Measurements from ENCODE around the gene UBAC2. TPM values are rescaled to one million over a fixed set of nuclear protein-coding genes. Genes with fewer than 3 reads are reported as not detected.

UBAC2 gene
- total and polyA plus RNA-seq, 2 of the 8 experiments (the other 6 are each of a cell fraction or from before 2014, with no cell fraction given), result 75.9 to 76.9 TPM

DNA sequence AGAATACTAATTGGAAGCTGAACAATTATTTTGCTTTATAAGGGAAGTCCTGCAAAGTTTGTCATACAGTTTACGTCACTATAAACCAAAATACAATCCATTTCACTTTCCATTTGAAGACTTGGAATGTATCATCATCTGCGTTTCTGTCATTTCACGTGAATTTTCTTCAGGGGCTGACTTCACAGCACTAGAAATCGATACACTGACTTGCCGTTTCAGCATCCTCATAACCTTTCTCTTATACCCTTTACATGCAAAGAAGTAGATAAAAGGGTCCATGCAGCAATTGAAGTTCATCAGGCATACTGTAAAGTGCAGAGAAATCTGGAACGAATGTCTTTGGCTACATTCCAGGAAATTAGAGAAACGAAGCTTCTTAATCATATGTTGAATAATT lies 94.3 kb downstream of the UBAC2 start:
- DNase-seq (ENCODE audit: low read depth in 1 of 2, low spot score in 2 of 2), result no peak
- CTCF ChIA-PET (ENCODE audit: partially characterized antibody), result interaction anchor here (0.9 kb wide), 1 partner anchor 9 kb away, joined by 3 read pairs; no protein-coding TSS in a partner anchor
- H2AK5ac ChIP-seq (ENCODE audit: low read depth, low read length), result no peak overlapping the region
- TF ChIP-seq, protein P1, sequence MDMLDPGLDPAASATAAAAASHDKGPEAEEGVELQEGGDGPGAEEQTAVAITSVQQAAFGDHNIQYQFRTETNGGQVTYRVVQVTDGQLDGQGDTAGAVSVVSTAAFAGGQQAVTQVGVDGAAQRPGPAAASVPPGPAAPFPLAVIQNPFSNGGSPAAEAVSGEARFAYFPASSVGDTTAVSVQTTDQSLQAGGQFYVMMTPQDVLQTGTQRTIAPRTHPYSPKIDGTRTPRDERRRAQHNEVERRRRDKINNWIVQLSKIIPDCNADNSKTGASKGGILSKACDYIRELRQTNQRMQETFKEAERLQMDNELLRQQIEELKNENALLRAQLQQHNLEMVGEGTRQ (IDR thresholded peaks at IDR 0.05; ENCODE audit: low read length), result no peak
- TF ChIP-seq KDM5A (IDR thresholded peaks at IDR 0.05; ENCODE audit: low read length) (no peak), GABPA (IDR thresholded peaks at IDR 0.05; ENCODE audit: borderline replicate concordance, insufficient read depth, low read length) (no peak), POLR2AphosphoS5 (IDR thresholded peaks at IDR 0.05; ENCODE audit: low read depth, low read length) (no peak), YY1 (IDR thresholded peaks at IDR 0.05; ENCODE audit: low read depth, low read length) (no peak), ZNF274 (IDR thresholded peaks at IDR 0.05; ENCODE audit: borderline replicate concordance, extremely low read depth, low read length) (no peak), SRF (IDR thresholded peaks at IDR 0.05; ENCODE audit: low read depth, low read length) (no peak), FOSL1 (IDR thresholded peaks at IDR 0.05; ENCODE audit: insufficient read depth, low read depth, low read length) (no peak), POU5F1 (IDR thresholded peaks at IDR 0.05; ENCODE audit: low read depth, low read length) (no peak), EGR1 (IDR thresholded peaks at IDR 0.05; ENCODE audit: borderline replicate concordance, low read depth, low read length) (no peak), POLR2A (IDR thresholded peaks at IDR 0.05; ENCODE audit: control extremely low read depth in 1 of 2, low read depth in 2 of 2, low read length in 2 of 2) (no peak)
- TF ChIP-seq, protein P2, sequence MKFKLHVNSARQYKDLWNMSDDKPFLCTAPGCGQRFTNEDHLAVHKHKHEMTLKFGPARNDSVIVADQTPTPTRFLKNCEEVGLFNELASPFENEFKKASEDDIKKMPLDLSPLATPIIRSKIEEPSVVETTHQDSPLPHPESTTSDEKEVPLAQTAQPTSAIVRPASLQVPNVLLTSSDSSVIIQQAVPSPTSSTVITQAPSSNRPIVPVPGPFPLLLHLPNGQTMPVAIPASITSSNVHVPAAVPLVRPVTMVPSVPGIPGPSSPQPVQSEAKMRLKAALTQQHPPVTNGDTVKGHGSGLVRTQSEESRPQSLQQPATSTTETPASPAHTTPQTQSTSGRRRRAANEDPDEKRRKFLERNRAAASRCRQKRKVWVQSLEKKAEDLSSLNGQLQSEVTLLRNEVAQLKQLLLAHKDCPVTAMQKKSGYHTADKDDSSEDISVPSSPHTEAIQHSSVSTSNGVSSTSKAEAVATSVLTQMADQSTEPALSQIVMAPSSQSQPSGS (IDR thresholded peaks at IDR 0.05; ENCODE audit: low read length), result no peak

More for the DNA sequence above, 94.3 kb downstream of the UBAC2 start:
- Histone ChIP-seq H2AFZ (ENCODE audit: low read length) (no peak overlapping the region), H3K4me3 (ENCODE audit: extremely low read depth in 1 of 4, insufficient read depth in 2 of 4, low read depth in 3 of 4, low read length in 4 of 4) (no peak overlapping the region), H3K23me2 (ENCODE audit: low read depth, low read length) (no peaks in the 10 kb centered on the region), H2BK12ac (ENCODE audit: low read depth, low read length) (no peak overlapping the region), H3K9me3 (ENCODE audit: insufficient read depth in 2 of 2, low read depth in 1 of 2, low read length in 1 of 2) (no peaks in the 10 kb centered on the region), H3K56ac (replicated peaks; ENCODE audit: insufficient read length, low read depth, low read length) (no peak overlapping the region), H3K79me1 (ENCODE audit: low read depth, low read length) (0 out of 2 replicates have a peak, but pooled peaks cover 2% of the 10 kb centered on the region), H3K9ac (replicated peaks in 1 of 4; ENCODE audit: extremely low read depth in 1 of 4, low read depth in 3 of 4, low read length in 3 of 4) (no peak overlapping the region), H3K4me1 (replicated peaks in 1 of 4; ENCODE audit: control insufficient read depth in 3 of 4, insufficient read depth in 4 of 4, low read length in 3 of 4) (no peaks in the 10 kb centered on the region; a peak in 1 of 7 replicates), H3K79me2 (ENCODE audit: control insufficient read depth in 1 of 2, insufficient read depth in 2 of 2, low read length in 2 of 2) (no peaks in the 10 kb centered on the region), H3K27me3 (replicated peaks in 1 of 4; ENCODE audit: control insufficient read depth in 3 of 4, extremely low read depth in 1 of 4, insufficient read depth in 3 of 4, low read length in 3 of 4) (no peaks in the 10 kb centered on the region), H3K27ac (ENCODE audit: low read depth, low read length) (no peak overlapping the region), H2BK120ac (replicated peaks; ENCODE audit: low read depth, low read length) (no peak overlapping the region), H2BK5ac (ENCODE audit: low read depth, low read length) (no peak overlapping the region), H3K4ac (replicated peaks; ENCODE audit: insufficient read length, low read depth, low read length) (no peak overlapping the region), H3K4me2 (ENCODE audit: insufficient read depth in 1 of 2, low read depth in 2 of 2, low read length in 2 of 2) (no peak overlapping the region), H3K36me3 (ENCODE audit: control insufficient read depth in 2 of 4, insufficient read depth in 4 of 4, low read length in 3 of 4) (no peaks in the 10 kb centered on the region), H4K91ac (replicated peaks; ENCODE audit: insufficient read length, low read length) (no peak overlapping the region), H3K18ac (ENCODE audit: extremely low read depth, low read length) (no peak overlapping the region), H4K8ac (ENCODE audit: extremely low read depth, insufficient read depth, low read length) (no peak overlapping the region), H3K14ac (ENCODE audit: insufficient read length) (no peak overlapping the region), H3K23ac (ENCODE audit: insufficient read length) (no peak overlapping the region), H4K20me1 (replicated peaks in 1 of 2; ENCODE audit: control insufficient read depth in 1 of 2, insufficient read depth in 2 of 2, low read length in 2 of 2) (peaks cover 0 to 1% of the 10 kb centered on the region in 2 experiments), H2BK20ac (ENCODE audit: low read length) (no peak overlapping the region), H2BK15ac (ENCODE audit: low read length) (no peak overlapping the region), H4K5ac (ENCODE audit: insufficient read length, low read depth, low read length) (no peak overlapping the region)
- POLR2A ChIA-PET (ENCODE audit: partially characterized antibody), result no interaction called here
- WGBS, 2 experiments (ENCODE audit: extremely low coverage in 1 of 2, insufficient coverage in 1 of 2, insufficient read length in 1 of 2, insufficient replicate concordance in 2 of 2, low coverage in 1 of 2, low lambda C conversion rate in 2 of 2, missing lambda C conversion rate in 1 of 2), result 94% methylated on average over 7 of the region's 7 CpGs; no CpG with 5 or more reads in 1 of the 2 experiments
- no peak for FAIRE-seq
